Stomach (tissue), 9 donors: ENCODE results near the gene PTPRG. TPM values are rescaled to one million over a fixed set of nuclear protein-coding genes. Genes with fewer than 3 reads are reported as not detected.

Source experiments
- DNase-seq, 2 donors: peaks; one replicate each; pipeline versions ENCODE4 v3.0.0 to v3.0.0-alpha.2; 2013 to 2019
- H3K27ac ChIP-seq, 5 donors: fragments of 200-600 bp in 4 of 5; sonication (generic) in 4 of 5; one replicate each; pipeline ENCODE4 v1.5.1; 2013 to 2019; ENCODE audit warnings: mild to moderate bottlenecking in 1 of 5, moderate library complexity in 1 of 5
- H3K27me3 ChIP-seq, 3 donors: fragments of 200-600 bp; sonication (generic); one replicate each; pipeline ENCODE4 v1.5.1; 2017 to 2019; ENCODE audit warnings: mixed run types in 1 of 3
- H3K36me3 ChIP-seq, 4 donors: fragments of 200-600 bp; sonication (generic); 1 replicate in 3 of 4; 2 replicates in 1 of 4; pipeline ENCODE4 v1.5.1; 2016 to 2019
- H3K4me1 ChIP-seq, 4 donors: fragments of 200-600 bp; sonication (generic); one replicate each; pipeline ENCODE4 v1.5.1; 2016 to 2019
- H3K4me3 ChIP-seq, 4 donors: fragments of 200-600 bp; sonication (generic) in 3 of 4; one replicate each; pipeline ENCODE4 v1.5.1; 2016 to 2019; ENCODE audit warnings: mild to moderate bottlenecking in 1 of 4
- H3K9me3 ChIP-seq, 4 donors: fragments of 200-600 bp; sonication (generic); one replicate each; pipeline ENCODE4 v1.5.1; 2016 to 2019
- EP300 ChIP-seq: sonication (generic); formaldehyde crosslinking; IDR thresholded peaks from one replicate; pipeline ENCODE4 v1.6.1; 2017; ENCODE audit warnings: antibody characterized with exemption
- POLR2A ChIP-seq, 4 donors: fragments of 450-650 bp; IDR thresholded peaks; one replicate each; pipeline ENCODE4 v1.6.1; 2016; ENCODE audit warnings: antibody characterized with exemption in 4 of 4, control low read depth in 2 of 4, mild to moderate bottlenecking in 1 of 4, moderate library complexity in 1 of 4
- POLR2AphosphoS5 ChIP-seq, 3 donors: sonication (generic); formaldehyde crosslinking; IDR thresholded peaks; one replicate each; pipeline ENCODE4 v1.6.1; 2016; ENCODE audit warnings: antibody characterized with exemption in 3 of 3
- WGBS, 5 donors: extraction: QIAGEN DNeasy Blood & Tissue Kit in 3 of 5; methylation state at CpG; one replicate each; pipeline versions ENCODE4 v1.1.5 to v1.1.7; 2013 to 2018; 5-methylcytosine and 5-hydroxymethylcytosine counted together
- intact Hi-C: fragments of 100-400 bp; cut with DNase I; formaldehyde crosslinking; loops from one replicate; pipeline ENCODE4 v1.15.1; 2023; ENCODE audit warnings: low total_unique reads
- polyA plus RNA-seq, 3 donors: library from polyadenylated mRNA; stranded (reverse); fragments of 200-250 nt; gene quantifications; one replicate each; pipeline ENCODE4 v1.2.3, GENCODE V29; 2013
- total RNA-seq, 5 donors: library from RNA; depleted of rRNA; stranded (reverse); fragments of >200 nt; gene quantifications; one replicate each; pipeline versions ENCODE4 v1.1.0 to v1.2.3, GENCODE V29; 2014 to 2016
- TF ChIP-seq, protein P1 (sequence below), 7 experiments: fragments of 450-650 bp in 4 of 7; fragments of 200-600 bp in 3 of 7; sonication (generic) in 3 of 7; IDR thresholded peaks; one replicate each; pipeline ENCODE4 v1.5.1; 2016 to 2019; ENCODE audit warnings: antibody characterized with exemption in 7 of 7, control low read depth in 2 of 7, mild to moderate bottlenecking in 1 of 7
- donor health status: healthy with polysubstance abuse.
- donor health status: Bipolar disorder and iron deficiency.
- donor health status: healthy.

Gene PTPRG
- total and polyA plus RNA-seq, 8 donors: 2.4 to 96.0 (median 22.0) TPM

DNA sequence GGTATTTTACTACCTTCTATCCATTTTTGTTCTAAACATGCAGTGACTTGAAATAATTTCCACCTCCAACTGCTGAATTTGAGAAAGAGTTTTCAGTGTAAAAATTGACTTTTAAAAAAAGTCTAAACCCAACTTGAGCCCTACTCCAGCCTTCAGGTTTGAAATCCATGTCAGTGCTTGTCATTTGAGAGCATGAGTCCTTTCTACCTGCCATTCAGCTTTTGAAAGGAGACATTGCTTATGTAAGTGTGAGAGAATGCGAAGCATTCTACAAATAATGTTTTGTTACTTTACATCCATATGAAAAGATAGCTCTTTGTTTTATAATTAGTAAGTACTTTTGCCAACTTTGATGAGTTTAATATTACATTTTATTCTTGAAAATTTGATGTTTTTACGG, 329.2 kb downstream of the PTPRG start:
- Histone ChIP-seq H3K27ac (no peak overlapping the region), H3K4me3 (no peak overlapping the region), H3K36me3 (no peaks in the 10 kb centered on the region), H3K9me3 (no peaks in the 10 kb centered on the region), H3K27me3 (no peaks in the 10 kb centered on the region), H3K4me1 (peaks cover 6 to 14% (median 10%) of the 10 kb centered on the region in 4 donors)
- intact Hi-C loops: no loop called here
- DNase-seq: no peak
- 88 to 95% (median 94%) methylated on average over 2 of the region's 2 CpGs for WGBS, 5 donors
- TF ChIP-seq POLR2AphosphoS5 (IDR thresholded peaks at IDR 0.05): no peak
- no peak for TF ChIP-seq POLR2A (IDR thresholded peaks at IDR 0.05)
- TF ChIP-seq, protein P1, sequence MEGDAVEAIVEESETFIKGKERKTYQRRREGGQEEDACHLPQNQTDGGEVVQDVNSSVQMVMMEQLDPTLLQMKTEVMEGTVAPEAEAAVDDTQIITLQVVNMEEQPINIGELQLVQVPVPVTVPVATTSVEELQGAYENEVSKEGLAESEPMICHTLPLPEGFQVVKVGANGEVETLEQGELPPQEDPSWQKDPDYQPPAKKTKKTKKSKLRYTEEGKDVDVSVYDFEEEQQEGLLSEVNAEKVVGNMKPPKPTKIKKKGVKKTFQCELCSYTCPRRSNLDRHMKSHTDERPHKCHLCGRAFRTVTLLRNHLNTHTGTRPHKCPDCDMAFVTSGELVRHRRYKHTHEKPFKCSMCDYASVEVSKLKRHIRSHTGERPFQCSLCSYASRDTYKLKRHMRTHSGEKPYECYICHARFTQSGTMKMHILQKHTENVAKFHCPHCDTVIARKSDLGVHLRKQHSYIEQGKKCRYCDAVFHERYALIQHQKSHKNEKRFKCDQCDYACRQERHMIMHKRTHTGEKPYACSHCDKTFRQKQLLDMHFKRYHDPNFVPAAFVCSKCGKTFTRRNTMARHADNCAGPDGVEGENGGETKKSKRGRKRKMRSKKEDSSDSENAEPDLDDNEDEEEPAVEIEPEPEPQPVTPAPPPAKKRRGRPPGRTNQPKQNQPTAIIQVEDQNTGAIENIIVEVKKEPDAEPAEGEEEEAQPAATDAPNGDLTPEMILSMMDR (IDR thresholded peaks at IDR 0.05): no peak
- no peak for TF ChIP-seq EP300

GRCh38 chr3:61892891-61893290, 331.5 kb downstream of the PTPRG start:
- no peak overlapping the region for H3K4me3 ChIP-seq
- no peaks in the 10 kb centered on the region for H3K27me3 ChIP-seq
- TF ChIP-seq POLR2A (IDR thresholded peaks at IDR 0.05) (no peak), POLR2AphosphoS5 (IDR thresholded peaks at IDR 0.05) (no peak), EP300 (no peak)
- TF ChIP-seq, protein P1 (IDR thresholded peaks at IDR 0.05): no peak
- no peaks in the 10 kb centered on the region for H3K9me3 ChIP-seq
- H3K36me3 ChIP-seq: no peaks in the 10 kb centered on the region
- peaks cover 8 to 24% (median 15%) of the 10 kb centered on the region in 4 donors for H3K4me1 ChIP-seq
- no peak overlapping the region for H3K27ac ChIP-seq
- intact Hi-C loops: no loop called here
- no peak for DNase-seq
- WGBS, 5 donors: 83 to 87% (median 85%) methylated on average over 4 of the region's 4 CpGs

GRCh38 chr3:61893840-61894566, 332.6 kb downstream of the PTPRG start:
- H3K4me1 ChIP-seq: peaks cover 8 to 24% (median 14%) of the 10 kb centered on the region in 4 donors
- H3K4me3 ChIP-seq: no peak overlapping the region
- TF ChIP-seq POLR2A (IDR thresholded peaks at IDR 0.05) (no peak), EP300 (no peak), POLR2AphosphoS5 (IDR thresholded peaks at IDR 0.05) (no peak)
- TF ChIP-seq, protein P1 (IDR thresholded peaks at IDR 0.05): no peak
- no peaks in the 10 kb centered on the region for H3K27me3 ChIP-seq
- H3K36me3 ChIP-seq: no peaks in the 10 kb centered on the region
- WGBS, 5 donors: 55 to 71% (median 60%) methylated on average over 5 of the region's 5 CpGs
- no peak for DNase-seq
- no peaks in the 10 kb centered on the region for H3K9me3 ChIP-seq
- peak overlapping the region in 1 of 5 donors; percentile 38 for H3K27ac ChIP-seq
- intact Hi-C loops: no loop called here

- 21 to 31% (median 26%) methylated on average over 7 of the region's 7 CpGs for WGBS, 5 donors
- DNase-seq: peak; percentile 80 to 91
- Histone ChIP-seq H3K4me1 (peaks cover 8 to 24% (median 13%) of the 10 kb centered on the region in 4 donors), H3K27me3 (no peaks in the 10 kb centered on the region), H3K4me3 (no peak overlapping the region), H3K36me3 (no peaks in the 10 kb centered on the region), H3K9me3 (no peaks in the 10 kb centered on the region), H3K27ac (peak overlapping the region in 4 of 5 donors; percentile 37 to 72 (median 52))
- intact Hi-C loops: no loop called here
- TF ChIP-seq EP300: no peak
- TF ChIP-seq, protein P1 (IDR thresholded peaks at IDR 0.05): no peak
- TF ChIP-seq POLR2AphosphoS5 (IDR thresholded peaks at IDR 0.05): peak in 2 of 3 donors; percentile 41 to 77
- no peak for TF ChIP-seq POLR2A (IDR thresholded peaks at IDR 0.05)
Measured at GRCh38 chr3:61894988-61895935, 333.9 kb downstream of the PTPRG start.
